GM23338 (cell line): Measurements from ENCODE around the gene AP1M1. TPM values are rescaled to one million over a fixed set of nuclear protein-coding genes. Genes with fewer than 3 reads are reported as not detected.

Source experiments
- ATAC-seq: fragments of 200-7000 bp; cut with Tn5 transposase; 3 replicates; pipeline ENCODE4 v1.9.1; 2020
- DNase-seq: peaks from one replicate; pipeline ENCODE4 v3.0.0-alpha.2; 2015; ENCODE audit warnings: low spot score
- H2AFZ ChIP-seq: fragments of 200-600 bp; sonication (generic); 2 replicates; pipeline ENCODE4 v1.8.0; 2016; ENCODE audit warnings: antibody characterized with exemption, mild to moderate bottlenecking, moderate library complexity
- H3F3A ChIP-seq: fragments of 200-600 bp; sonication (generic); replicated peaks from 2 replicates; pipeline ENCODE4 v1.8.0; 2017; ENCODE audit warnings: antibody characterized with exemption, mixed run types, low read depth
- H3K27ac ChIP-seq: fragments of 200-600 bp; sonication (generic); 2 replicates; pipeline ENCODE4 v1.6.1; 2016; ENCODE audit warnings: low read depth
- H3K27me3 ChIP-seq: fragments of 200-600 bp; sonication (generic); 2 replicates; pipeline ENCODE4 v1.8.0; 2016; ENCODE audit warnings: mild to moderate bottlenecking, mixed run types, moderate library complexity; ENCODE audit not compliant: insufficient read depth
- H3K36me3 ChIP-seq: fragments of 200-600 bp; sonication (generic); 2 replicates; pipeline ENCODE4 v1.8.0; 2016; ENCODE audit warnings: mild to moderate bottlenecking; ENCODE audit not compliant: insufficient read depth
- H3K4me1 ChIP-seq: fragments of 200-600 bp; sonication (generic); 2 replicates; pipeline ENCODE4 v1.8.0; 2016; ENCODE audit warnings: mild to moderate bottlenecking, moderate library complexity; ENCODE audit not compliant: insufficient read depth
- H3K4me2 ChIP-seq: fragments of 200-600 bp; sonication (generic); 2 replicates; pipeline ENCODE4 v1.7.1; 2017; ENCODE audit warnings: mixed run types
- H3K4me3 ChIP-seq: fragments of 200-600 bp; sonication (generic); 2 replicates; pipeline ENCODE4 v1.6.1; 2016; ENCODE audit warnings: mixed run types
- H3K79me2 ChIP-seq: fragments of 200-600 bp; sonication (generic); replicated peaks from 2 replicates; pipeline ENCODE4 v1.8.0; 2017; ENCODE audit warnings: mild to moderate bottlenecking; ENCODE audit not compliant: insufficient read depth
- H3K9me2 ChIP-seq: fragments of 200-600 bp; sonication (generic); 2 replicates; pipeline ENCODE4 v1.8.0; 2017; ENCODE audit not compliant: insufficient read depth
- H4K20me1 ChIP-seq: fragments of 200-600 bp; sonication (generic); replicated peaks from 2 replicates; pipeline ENCODE4 v1.8.0; 2017; ENCODE audit warnings: mild to moderate bottlenecking; ENCODE audit not compliant: insufficient read depth
- H3K27ac Mint-ChIP-seq: 2 replicates; pipeline ENCODE4 v1.8.0; 2020; ENCODE audit warnings: inconsistent platforms, mild to moderate bottlenecking, moderate library complexity, mixed read lengths
- H3K27me3 Mint-ChIP-seq: 3 replicates; pipeline ENCODE4 v1.8.0; 2022; ENCODE audit warnings: low read depth, mild to moderate bottlenecking, moderate library complexity, mixed read lengths, inconsistent platforms; ENCODE audit not compliant: insufficient read depth, poor library complexity
- H3K36me3 Mint-ChIP-seq: 3 replicates; pipeline ENCODE4 v1.8.0; 2021; ENCODE audit warnings: low read depth, mild to moderate bottlenecking, inconsistent platforms, moderate library complexity, mixed read lengths
- H3K4me1 Mint-ChIP-seq: 3 replicates; pipeline ENCODE4 v1.8.0; 2020; ENCODE audit warnings: mild to moderate bottlenecking, inconsistent platforms, mixed read lengths
- H3K4me3 Mint-ChIP-seq: 3 replicates; pipeline ENCODE4 v1.8.0; 2021; ENCODE audit warnings: moderate library complexity, mild to moderate bottlenecking, inconsistent platforms, mixed read lengths
- H3K9me3 Mint-ChIP-seq: 3 replicates; pipeline ENCODE4 v1.8.0; 2020; ENCODE audit warnings: moderate library complexity, mild to moderate bottlenecking, inconsistent platforms, mixed read lengths
- EZH2 ChIP-seq: fragments of 200-600 bp; sonication (generic); IDR thresholded peaks from one replicate; pipeline ENCODE4 v1.8.0; 2017; ENCODE audit warnings: antibody characterized with exemption, mild to moderate bottlenecking, low read depth; ENCODE audit not compliant: unreplicated experiment
- EZH2phosphoT487 ChIP-seq: fragments of 200-600 bp; sonication (generic); IDR thresholded peaks from one replicate; pipeline ENCODE4 v1.8.1; 2018; ENCODE audit warnings: antibody characterized with exemption; ENCODE audit not compliant: unreplicated experiment
- JUNB ChIP-seq: IDR thresholded peaks from one replicate; pipeline ENCODE4 v1.6.1; 2016; ENCODE audit warnings: antibody characterized with exemption; ENCODE audit not compliant: unreplicated experiment
- POLR2AphosphoS5 ChIP-seq: IDR thresholded peaks from 2 replicates; pipeline ENCODE4 v1.6.1; 2016; ENCODE audit warnings: antibody characterized with exemption, low read depth
- STAT1 ChIP-seq: IDR thresholded peaks from one replicate; pipeline ENCODE4 v1.6.1; 2016; ENCODE audit warnings: antibody characterized with exemption; ENCODE audit not compliant: unreplicated experiment
- ZNF114 ChIP-seq: fragments of 250-450 bp; sonication (Bioruptor Pico); IDR thresholded peaks from 2 replicates; pipeline ENCODE4 v1.5.0; 2020; ENCODE audit warnings: mild to moderate bottlenecking, moderate library complexity
- ZNF331 ChIP-seq: fragments of 250-450 bp; sonication (Bioruptor Pico); IDR thresholded peaks from 2 replicates; pipeline ENCODE4 v1.5.0; 2020; ENCODE audit warnings: low read depth, mild to moderate bottlenecking, moderate library complexity
- polyA plus RNA-seq: library from polyadenylated mRNA; unstranded; fragments of >200 nt; fragmentation: Nextera tagmentation; extraction: Ambion mirVana; gene quantifications from 2 replicates; pipeline ENCODE4 v1.2.1, GENCODE V29; 2016
- total RNA-seq: library from RNA; depleted of rRNA; stranded (reverse); fragments of >200 nt; shearing (Covaris generic); gene quantifications from 2 replicates; pipeline ENCODE4 v1.2.3, GENCODE V29; 2014
- TF ChIP-seq, protein P1 (sequence below), 2 experiments: fragments of 200-600 bp in 1 of 2; sonication (generic) in 1 of 2; conservative IDR thresholded peaks; 2 replicates each; pipeline versions ENCODE4 v1.5.1 to v1.6.1; 2016 to 2017; ENCODE audit warnings: antibody characterized with exemption in 2 of 2, low read depth in 2 of 2, mild to moderate bottlenecking in 2 of 2, moderate library complexity in 1 of 2
- TF ChIP-seq, protein P2 (sequence below): IDR thresholded peaks from 2 replicates; pipeline ENCODE4 v1.6.1; 2016; ENCODE audit warnings: antibody characterized with exemption
- TF ChIP-seq, protein P3 (sequence below): fragments of 250-450 bp; sonication (Bioruptor Pico); IDR thresholded peaks from 2 replicates; pipeline ENCODE4 v1.5.0; 2020; ENCODE audit warnings: mild to moderate bottlenecking, moderate library complexity

The AP1M1 gene
- total and polyA plus RNA-seq, 2 experiments from 2014 or later: 22.0 to 32.0 TPM

DNA sequence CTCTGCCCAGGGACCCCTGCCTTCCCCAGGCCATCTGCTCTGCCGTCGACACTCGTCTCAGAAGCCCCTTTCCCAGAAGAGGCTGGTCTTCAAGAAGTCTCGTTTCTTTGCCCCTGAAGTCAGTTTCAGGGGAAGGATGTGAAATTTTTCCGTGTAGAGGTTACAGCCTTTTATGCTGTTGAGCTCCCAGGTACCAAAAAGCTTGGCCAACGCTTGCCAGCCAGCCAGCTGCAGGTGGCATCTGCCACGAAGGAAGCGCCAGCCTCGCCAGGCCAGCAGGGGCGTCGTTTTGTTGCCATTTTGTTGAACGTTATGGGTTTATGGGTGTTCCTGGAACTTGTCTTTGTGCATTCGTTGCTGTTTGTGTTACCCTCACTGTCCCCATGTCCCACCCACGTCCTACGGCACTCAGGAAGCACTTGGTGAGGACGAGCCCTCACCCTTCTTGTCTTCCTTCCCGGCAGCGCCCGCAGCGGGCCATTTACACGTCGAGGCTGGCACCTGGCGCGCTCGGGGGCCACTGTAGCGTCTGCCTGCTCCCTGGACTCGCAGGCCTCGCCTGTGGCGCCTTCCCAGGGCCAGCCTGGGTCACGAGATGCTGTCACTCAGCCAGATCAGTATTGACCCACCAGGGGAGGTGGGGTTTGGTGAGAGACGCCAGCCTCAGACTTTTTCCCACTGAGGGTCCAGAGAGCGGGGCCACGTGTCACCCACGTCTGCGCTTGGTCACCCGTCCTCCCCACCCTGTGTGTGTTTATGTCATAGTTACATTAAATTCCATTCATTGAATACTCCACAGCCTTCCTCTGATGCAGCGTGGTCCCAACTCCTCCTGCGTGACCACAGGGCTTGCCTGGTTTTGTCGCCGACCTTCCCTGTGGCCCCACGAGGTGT lies 37.1 kb downstream of the AP1M1 start:
- H3K27ac ChIP-seq: no peak overlapping the region
- Mint-ChIP-seq H3K4me3 (no peak overlapping the region), H3K27me3 (peaks cover 13% of the 10 kb centered on the region), H3K9me3 (no peaks in the 10 kb centered on the region; the same call in none of the 3 replicates), H3K36me3 (peaks cover 11% of the 10 kb centered on the region; the same call in 2 of the 3 replicates), H3K27ac (no peak overlapping the region), H3K4me1 (no peaks in the 10 kb centered on the region; the same call in 2 of the 3 replicates)
- no peak for TF ChIP-seq STAT1
- no peak for TF ChIP-seq ZNF114
- TF ChIP-seq, protein P1, sequence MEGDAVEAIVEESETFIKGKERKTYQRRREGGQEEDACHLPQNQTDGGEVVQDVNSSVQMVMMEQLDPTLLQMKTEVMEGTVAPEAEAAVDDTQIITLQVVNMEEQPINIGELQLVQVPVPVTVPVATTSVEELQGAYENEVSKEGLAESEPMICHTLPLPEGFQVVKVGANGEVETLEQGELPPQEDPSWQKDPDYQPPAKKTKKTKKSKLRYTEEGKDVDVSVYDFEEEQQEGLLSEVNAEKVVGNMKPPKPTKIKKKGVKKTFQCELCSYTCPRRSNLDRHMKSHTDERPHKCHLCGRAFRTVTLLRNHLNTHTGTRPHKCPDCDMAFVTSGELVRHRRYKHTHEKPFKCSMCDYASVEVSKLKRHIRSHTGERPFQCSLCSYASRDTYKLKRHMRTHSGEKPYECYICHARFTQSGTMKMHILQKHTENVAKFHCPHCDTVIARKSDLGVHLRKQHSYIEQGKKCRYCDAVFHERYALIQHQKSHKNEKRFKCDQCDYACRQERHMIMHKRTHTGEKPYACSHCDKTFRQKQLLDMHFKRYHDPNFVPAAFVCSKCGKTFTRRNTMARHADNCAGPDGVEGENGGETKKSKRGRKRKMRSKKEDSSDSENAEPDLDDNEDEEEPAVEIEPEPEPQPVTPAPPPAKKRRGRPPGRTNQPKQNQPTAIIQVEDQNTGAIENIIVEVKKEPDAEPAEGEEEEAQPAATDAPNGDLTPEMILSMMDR (conservative IDR thresholded peaks at IDR 0.05; ENCODE audit: low read depth in 2 of 2): no peak
- TF ChIP-seq EZH2: no peak
- TF ChIP-seq, protein P2, sequence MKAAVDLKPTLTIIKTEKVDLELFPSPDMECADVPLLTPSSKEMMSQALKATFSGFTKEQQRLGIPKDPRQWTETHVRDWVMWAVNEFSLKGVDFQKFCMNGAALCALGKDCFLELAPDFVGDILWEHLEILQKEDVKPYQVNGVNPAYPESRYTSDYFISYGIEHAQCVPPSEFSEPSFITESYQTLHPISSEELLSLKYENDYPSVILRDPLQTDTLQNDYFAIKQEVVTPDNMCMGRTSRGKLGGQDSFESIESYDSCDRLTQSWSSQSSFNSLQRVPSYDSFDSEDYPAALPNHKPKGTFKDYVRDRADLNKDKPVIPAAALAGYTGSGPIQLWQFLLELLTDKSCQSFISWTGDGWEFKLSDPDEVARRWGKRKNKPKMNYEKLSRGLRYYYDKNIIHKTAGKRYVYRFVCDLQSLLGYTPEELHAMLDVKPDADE: no peak
- TF ChIP-seq EZH2phosphoT487: no peak
- no peak for TF ChIP-seq POLR2AphosphoS5
- TF ChIP-seq JUNB: no peak
- TF ChIP-seq ZNF331 (CRISPR knock-in tag): no peak
- TF ChIP-seq, protein P3, sequence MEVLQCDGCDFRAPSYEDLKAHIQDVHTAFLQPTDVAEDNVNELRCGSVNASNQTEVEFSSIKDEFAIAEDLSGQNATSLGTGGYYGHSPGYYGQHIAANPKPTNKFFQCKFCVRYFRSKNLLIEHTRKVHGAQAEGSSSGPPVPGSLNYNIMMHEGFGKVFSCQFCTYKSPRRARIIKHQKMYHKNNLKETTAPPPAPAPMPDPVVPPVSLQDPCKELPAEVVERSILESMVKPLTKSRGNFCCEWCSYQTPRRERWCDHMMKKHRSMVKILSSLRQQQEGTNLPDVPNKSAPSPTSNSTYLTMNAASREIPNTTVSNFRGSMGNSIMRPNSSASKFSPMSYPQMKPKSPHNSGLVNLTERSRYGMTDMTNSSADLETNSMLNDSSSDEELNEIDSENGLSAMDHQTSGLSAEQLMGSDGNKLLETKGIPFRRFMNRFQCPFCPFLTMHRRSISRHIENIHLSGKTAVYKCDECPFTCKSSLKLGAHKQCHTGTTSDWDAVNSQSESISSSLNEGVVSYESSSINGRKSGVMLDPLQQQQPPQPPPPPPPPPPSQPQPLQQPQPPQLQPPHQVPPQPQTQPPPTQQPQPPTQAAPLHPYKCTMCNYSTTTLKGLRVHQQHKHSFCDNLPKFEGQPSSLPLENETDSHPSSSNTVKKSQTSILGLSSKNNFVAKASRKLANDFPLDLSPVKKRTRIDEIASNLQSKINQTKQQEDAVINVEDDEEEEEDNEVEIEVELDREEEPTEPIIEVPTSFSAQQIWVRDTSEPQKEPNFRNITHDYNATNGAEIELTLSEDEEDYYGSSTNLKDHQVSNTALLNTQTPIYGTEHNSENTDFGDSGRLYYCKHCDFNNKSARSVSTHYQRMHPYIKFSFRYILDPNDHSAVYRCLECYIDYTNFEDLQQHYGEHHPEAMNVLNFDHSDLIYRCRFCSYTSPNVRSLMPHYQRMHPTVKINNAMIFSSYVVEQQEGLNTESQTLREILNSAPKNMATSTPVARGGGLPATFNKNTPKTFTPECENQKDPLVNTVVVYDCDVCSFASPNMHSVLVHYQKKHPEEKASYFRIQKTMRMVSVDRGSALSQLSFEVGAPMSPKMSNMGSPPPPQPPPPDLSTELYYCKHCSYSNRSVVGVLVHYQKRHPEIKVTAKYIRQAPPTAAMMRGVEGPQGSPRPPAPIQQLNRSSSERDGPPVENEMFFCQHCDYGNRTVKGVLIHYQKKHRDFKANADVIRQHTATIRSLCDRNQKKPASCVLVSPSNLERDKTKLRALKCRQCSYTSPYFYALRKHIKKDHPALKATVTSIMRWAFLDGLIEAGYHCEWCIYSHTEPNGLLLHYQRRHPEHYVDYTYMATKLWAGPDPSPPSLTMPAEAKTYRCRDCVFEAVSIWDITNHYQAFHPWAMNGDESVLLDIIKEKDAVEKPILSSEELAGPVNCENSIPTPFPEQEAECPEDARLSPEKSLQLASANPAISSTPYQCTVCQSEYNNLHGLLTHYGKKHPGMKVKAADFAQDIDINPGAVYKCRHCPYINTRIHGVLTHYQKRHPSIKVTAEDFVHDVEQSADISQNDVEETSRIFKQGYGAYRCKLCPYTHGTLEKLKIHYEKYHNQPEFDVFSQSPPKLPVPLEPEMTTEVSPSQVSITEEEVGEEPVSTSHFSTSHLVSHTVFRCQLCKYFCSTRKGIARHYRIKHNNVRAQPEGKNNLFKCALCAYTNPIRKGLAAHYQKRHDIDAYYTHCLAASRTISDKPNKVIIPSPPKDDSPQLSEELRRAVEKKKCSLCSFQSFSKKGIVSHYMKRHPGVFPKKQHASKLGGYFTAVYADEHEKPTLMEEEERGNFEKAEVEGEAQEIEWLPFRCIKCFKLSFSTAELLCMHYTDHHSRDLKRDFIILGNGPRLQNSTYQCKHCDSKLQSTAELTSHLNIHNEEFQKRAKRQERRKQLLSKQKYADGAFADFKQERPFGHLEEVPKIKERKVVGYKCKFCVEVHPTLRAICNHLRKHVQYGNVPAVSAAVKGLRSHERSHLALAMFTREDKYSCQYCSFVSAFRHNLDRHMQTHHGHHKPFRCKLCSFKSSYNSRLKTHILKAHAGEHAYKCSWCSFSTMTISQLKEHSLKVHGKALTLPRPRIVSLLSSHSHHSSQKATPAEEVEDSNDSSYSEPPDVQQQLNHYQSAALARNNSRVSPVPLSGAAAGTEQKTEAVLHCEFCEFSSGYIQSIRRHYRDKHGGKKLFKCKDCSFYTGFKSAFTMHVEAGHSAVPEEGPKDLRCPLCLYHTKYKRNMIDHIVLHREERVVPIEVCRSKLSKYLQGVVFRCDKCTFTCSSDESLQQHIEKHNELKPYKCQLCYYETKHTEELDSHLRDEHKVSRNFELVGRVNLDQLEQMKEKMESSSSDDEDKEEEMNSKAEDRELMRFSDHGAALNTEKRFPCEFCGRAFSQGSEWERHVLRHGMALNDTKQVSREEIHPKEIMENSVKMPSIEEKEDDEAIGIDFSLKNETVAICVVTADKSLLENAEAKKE: no peak
- no peaks in the 10 kb centered on the region for H3K79me2 ChIP-seq
- H2AFZ ChIP-seq: no peak overlapping the region
- H3K27me3 ChIP-seq: no peaks in the 10 kb centered on the region
- no peaks in the 10 kb centered on the region for H3K36me3 ChIP-seq
- H3K4me2 ChIP-seq: no peak overlapping the region
- H3F3A ChIP-seq: no peaks in the 10 kb centered on the region
- H4K20me1 ChIP-seq: no peaks in the 10 kb centered on the region
- H3K4me1 ChIP-seq: no peaks in the 10 kb centered on the region
- no peak overlapping the region for H3K4me3 ChIP-seq
- DNase-seq (no peak), ATAC-seq (no peak)
- no peaks in the 10 kb centered on the region for H3K9me2 ChIP-seq
